GM12875 (cell line): Measurements from ENCODE around the gene FUCA1.
A peak's percentile ranks its signal among the peaks of the same experiment; 100 is the strongest.

Experiments used
- H3K4me3 ChIP-seq: one replicate; pipeline ENCODE4 v1.5.1; 2011; ENCODE audit warnings: low read depth, low read length, control low read depth
- CTCF ChIP-seq: IDR thresholded peaks from 2 replicates; pipeline ENCODE4 v1.5.1; 2011; ENCODE audit warnings: low read depth, mild to moderate bottlenecking, control low read depth, inconsistent platforms, low read length, moderate library complexity, borderline replicate concordance; ENCODE audit not compliant: insufficient read depth

Gene FUCA1

GRCh38 chr1:23824711-23825075, 43.4 kb downstream of the FUCA1 start:
- no peak for TF ChIP-seq CTCF
- peak overlapping the region; percentile 89 for H3K4me3 ChIP-seq

GRCh38 chr1:23823767-23824166, 44.3 kb downstream of the FUCA1 start:
- H3K4me3 ChIP-seq = no peak overlapping the region
- TF ChIP-seq CTCF = no peak

GRCh38 chr1:23817633-23818032, 50.5 kb downstream of the FUCA1 start:
- no peak for TF ChIP-seq CTCF

GRCh38 chr1:23816906-23817305, 51.2 kb downstream of the FUCA1 start:
- TF ChIP-seq CTCF = no peak
- H3K4me3 ChIP-seq = no peak overlapping the region

More at GRCh38 chr1:23817633-23818032, 50.5 kb downstream of the FUCA1 start:
- H3K4me3 ChIP-seq = no peak overlapping the region

- H3K4me3 ChIP-seq = no peak overlapping the region
- no peak for TF ChIP-seq CTCF
Measured at GRCh38 chr1:23816361-23816760, 51.7 kb downstream of the FUCA1 start.

GRCh38 chr1:23814016-23814415, 54.1 kb downstream of the FUCA1 start:
- no peak overlapping the region for H3K4me3 ChIP-seq
- no peak for TF ChIP-seq CTCF

GRCh38 chr1:23810818-23811540, 57.1 kb downstream of the FUCA1 start:
- TF ChIP-seq CTCF = peak; percentile 92

More at GRCh38 chr1:23810818-23811540, 57.1 kb downstream of the FUCA1 start:
- no peak overlapping the region for H3K4me3 ChIP-seq
